Measurements from ENCODE around the gene ACP6.

Gene ACP6

GRCh38 chr1:147624529-147624928 lies 45.8 kb downstream of the ACP6 start:
- Histone ChIP-seq H3K27ac (no peak overlapping the region), H3K36me3 (peaks cover 59% of the 10 kb centered on the region), H3K9me3 (ENCODE audit: severe bottlenecking) (no peaks in the 10 kb centered on the region), H3K4me3 (ENCODE audit: low read depth, low read length) (no peak overlapping the region), H3K27me3 (ENCODE audit: insufficient read depth, low read depth, severe bottlenecking) (no peaks in the 10 kb centered on the region)
- DNase-seq, result no peak
- no peak for TF ChIP-seq CTCF (IDR thresholded peaks at IDR 0.05; ENCODE audit: low read depth, low read length)

GRCh38 chr1:147624011-147624410 lies 46.3 kb downstream of the ACP6 start:
- no peak for DNase-seq
- H3K27ac ChIP-seq, result no peak overlapping the region
- H3K4me3 ChIP-seq (ENCODE audit: low read depth, low read length), result no peak overlapping the region
- TF ChIP-seq CTCF (IDR thresholded peaks at IDR 0.05; ENCODE audit: low read depth, low read length), result no peak
- no peaks in the 10 kb centered on the region for H3K9me3 ChIP-seq (ENCODE audit: severe bottlenecking)
- no peaks in the 10 kb centered on the region for H3K27me3 ChIP-seq (ENCODE audit: insufficient read depth, low read depth, severe bottlenecking)
- peaks cover 64% of the 10 kb centered on the region for H3K36me3 ChIP-seq

- Histone ChIP-seq H3K27ac (no peak overlapping the region), H3K4me3 (ENCODE audit: low read depth, low read length) (no peak overlapping the region), H3K27me3 (ENCODE audit: insufficient read depth, low read depth, severe bottlenecking) (no peaks in the 10 kb centered on the region), H3K9me3 (ENCODE audit: severe bottlenecking) (no peaks in the 10 kb centered on the region), H3K36me3 (peaks cover 77% of the 10 kb centered on the region)
- no peak for TF ChIP-seq CTCF (IDR thresholded peaks at IDR 0.05; ENCODE audit: low read depth, low read length)
- no peak for DNase-seq
Observed at GRCh38 chr1:147622731-147623130, 47.6 kb downstream of the ACP6 start.

GRCh38 chr1:147620543-147620942 lies 49.8 kb downstream of the ACP6 start:
- no peaks in the 10 kb centered on the region for H3K9me3 ChIP-seq (ENCODE audit: severe bottlenecking)
- H3K27me3 ChIP-seq (ENCODE audit: insufficient read depth, low read depth, severe bottlenecking), result no peaks in the 10 kb centered on the region
- H3K36me3 ChIP-seq, result peaks cover 95% of the 10 kb centered on the region
- H3K27ac ChIP-seq, result no peak overlapping the region
- H3K4me3 ChIP-seq (ENCODE audit: low read depth, low read length), result no peak overlapping the region
- no peak for TF ChIP-seq CTCF (IDR thresholded peaks at IDR 0.05; ENCODE audit: low read depth, low read length)
- DNase-seq, result no peak

GRCh38 chr1:147619741-147620140 lies 50.6 kb downstream of the ACP6 start:
- Histone ChIP-seq H3K27me3 (ENCODE audit: insufficient read depth, low read depth, severe bottlenecking) (no peaks in the 10 kb centered on the region), H3K27ac (no peak overlapping the region), H3K9me3 (ENCODE audit: severe bottlenecking) (no peaks in the 10 kb centered on the region), H3K4me3 (ENCODE audit: low read depth, low read length) (no peak overlapping the region), H3K36me3 (peaks cover 100% of the 10 kb centered on the region)
- TF ChIP-seq CTCF (IDR thresholded peaks at IDR 0.05; ENCODE audit: low read depth, low read length), result no peak
- no peak for DNase-seq

GRCh38 chr1:147618771-147619170 lies 51.6 kb downstream of the ACP6 start:
- no peak for TF ChIP-seq CTCF (IDR thresholded peaks at IDR 0.05; ENCODE audit: low read depth, low read length)

More at GRCh38 chr1:147618771-147619170, 51.6 kb downstream of the ACP6 start:
- H3K36me3 ChIP-seq, result peaks cover 100% of the 10 kb centered on the region
- H3K27ac ChIP-seq, result no peak overlapping the region
- no peak for DNase-seq
- no peaks in the 10 kb centered on the region for H3K9me3 ChIP-seq (ENCODE audit: severe bottlenecking)
- no peaks in the 10 kb centered on the region for H3K27me3 ChIP-seq (ENCODE audit: insufficient read depth, low read depth, severe bottlenecking)
- no peak overlapping the region for H3K4me3 ChIP-seq (ENCODE audit: low read depth, low read length)

Measured in WERI-Rb-1 (cell line).